ENCODE data around the gene NUTM2E.
"Not testable (repeated sequence)": the region's sequence is repeated elsewhere in the genome, so short reads cannot be mapped to it uniquely, and the experiment has no call there.

The NUTM2E gene

DNA sequence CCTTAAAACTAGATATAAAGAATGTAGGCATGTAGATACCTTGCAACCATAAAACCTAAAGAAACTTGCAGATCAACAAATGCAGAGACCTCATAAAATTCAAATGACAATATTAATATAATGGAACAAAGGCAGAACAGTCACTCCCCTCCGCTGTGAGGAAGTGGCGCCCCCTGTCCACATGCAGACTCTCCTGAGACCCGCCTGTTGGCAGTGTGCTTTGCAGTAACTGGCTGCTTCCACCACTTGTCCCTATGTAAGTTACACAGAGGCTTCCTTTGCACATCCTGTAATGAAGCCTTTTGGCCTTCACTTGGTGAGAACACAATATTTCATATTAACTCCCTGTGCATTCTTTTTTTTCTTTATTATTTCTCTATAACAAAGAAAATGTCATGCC lies 36.3 kb downstream of the NUTM2E start:
- not testable (repeated sequence) for DNase-seq (ENCODE audit: low read depth in 1 of 2, low spot score in 1 of 2)

DNA sequence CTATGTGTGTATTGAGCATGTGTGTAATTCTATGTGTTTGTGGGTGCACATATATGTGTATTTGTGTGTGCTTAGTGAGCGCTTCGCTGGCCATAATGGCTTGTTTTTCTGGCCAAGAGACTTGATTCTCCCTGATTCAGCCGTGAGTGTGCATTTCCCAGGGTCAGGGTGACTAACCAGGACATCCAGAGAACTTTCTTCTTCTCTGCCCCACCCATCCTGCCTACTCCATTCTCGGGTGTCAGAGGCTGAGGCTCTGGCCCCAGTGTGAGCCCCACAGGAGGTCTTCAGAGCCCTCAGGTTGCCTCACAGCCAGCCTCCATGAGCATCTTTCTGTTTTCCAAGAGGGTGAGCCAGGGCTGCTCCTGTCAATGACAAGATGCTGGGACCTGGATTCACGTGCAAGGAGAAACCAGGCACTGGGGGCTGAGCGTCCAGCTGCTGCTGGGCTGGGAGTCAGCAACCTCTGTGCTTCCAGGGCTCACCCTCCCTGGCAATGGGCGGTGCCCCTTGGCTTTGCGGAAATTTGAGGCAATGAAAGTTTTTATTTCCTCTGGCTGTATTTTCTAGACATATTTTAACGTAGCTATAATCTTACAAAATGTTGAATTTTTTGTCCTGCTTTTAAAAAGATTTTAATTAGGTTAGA lies 40.5 kb downstream of the NUTM2E start:
- not testable (repeated sequence) for DNase-seq (ENCODE audit: low read depth in 1 of 2, low spot score in 1 of 2)

DNA sequence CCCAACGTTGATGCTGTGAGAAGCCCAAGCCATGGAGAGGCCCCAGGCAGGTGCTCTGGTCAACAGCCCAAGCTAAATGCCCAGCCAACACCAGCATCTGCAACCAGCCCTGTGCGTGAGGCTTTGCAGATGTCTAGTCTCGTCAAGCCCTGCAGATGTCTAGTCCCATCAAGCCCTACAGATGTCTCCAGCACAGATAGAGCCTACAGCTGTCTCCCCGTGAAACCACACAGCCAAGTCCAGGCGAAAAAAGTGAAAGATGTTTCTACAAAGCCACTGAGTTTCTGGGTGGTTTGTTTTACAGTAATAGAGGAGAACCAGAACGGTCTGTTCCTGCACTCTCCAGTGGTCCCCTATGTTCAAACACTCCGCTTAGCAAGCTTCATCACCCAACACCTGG lies 41.5 kb downstream of the NUTM2E start:
- DNase-seq (ENCODE audit: low read depth in 1 of 2, low spot score in 1 of 2): not testable (repeated sequence)

DNA sequence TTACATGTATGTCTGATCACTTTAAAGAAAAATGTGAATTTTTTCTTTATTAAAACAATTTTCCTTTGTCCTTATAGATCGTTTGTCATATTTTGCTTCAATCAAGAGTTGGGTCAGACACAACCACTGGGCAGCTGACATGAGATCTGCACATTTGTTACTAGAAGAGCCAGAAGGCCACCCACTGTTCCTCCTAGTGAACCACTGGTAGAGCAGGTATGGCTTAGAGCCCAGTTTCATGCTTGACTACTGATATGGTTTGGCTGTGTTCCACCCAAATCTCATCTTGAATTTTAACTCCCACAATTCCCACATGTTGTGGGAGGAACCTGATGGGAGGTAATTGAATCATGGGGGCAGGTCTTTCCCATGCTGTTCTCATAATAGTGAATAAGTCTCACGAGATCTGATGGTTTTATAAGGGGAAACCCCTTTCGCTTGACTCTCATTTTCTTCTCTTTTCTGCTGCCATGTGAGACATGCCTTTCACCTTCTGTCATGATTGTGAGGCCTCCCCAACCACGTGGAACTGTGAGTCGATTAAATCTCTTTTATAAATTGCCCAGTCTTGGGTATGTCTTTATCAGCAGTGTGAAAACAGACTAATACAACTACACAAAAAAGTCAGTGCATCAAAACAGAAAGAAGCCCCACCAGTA lies 43.0 kb downstream of the NUTM2E start:
- not testable (repeated sequence) for DNase-seq (ENCODE audit: low read depth in 1 of 2, low spot score in 1 of 2)

DNA sequence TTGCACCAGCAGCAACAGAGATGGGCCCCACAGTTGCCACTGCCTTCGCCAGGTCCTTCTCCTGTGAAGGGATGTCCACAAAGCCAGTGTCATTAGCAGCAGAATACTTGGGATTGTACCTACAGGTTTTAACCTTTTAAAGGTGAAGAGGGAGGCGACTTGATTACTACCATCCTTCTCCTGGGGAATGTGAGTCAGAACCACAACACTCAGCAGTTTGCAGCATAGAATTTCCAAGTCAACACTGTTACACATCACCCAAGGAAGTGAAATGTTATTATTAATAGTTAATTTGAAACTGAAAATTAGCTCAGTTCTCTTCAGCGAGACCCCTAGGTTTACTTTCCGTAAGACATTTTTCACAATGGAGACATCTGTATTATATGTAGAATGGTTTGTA lies 45.2 kb downstream of the NUTM2E start:
- not testable (repeated sequence) for DNase-seq (ENCODE audit: low read depth in 1 of 2, low spot score in 1 of 2)
